Hematopoietic multipotent progenitor cell treated with erythropoietin and hydrocortisone succinate and interleukin-3 and kit ligand, for 4 days (in vitro differentiated cells): Measurements from ENCODE around the gene KRI1.
"Not testable (repeated sequence)": the region's sequence is repeated elsewhere in the genome, so short reads cannot be mapped to it uniquely, and the experiment has no call there.

ENCODE experiments used
- DNase-seq: peaks from one replicate; pipeline ENCODE4 v3.0.0-alpha.2; 2015

KRI1 gene

DNA sequence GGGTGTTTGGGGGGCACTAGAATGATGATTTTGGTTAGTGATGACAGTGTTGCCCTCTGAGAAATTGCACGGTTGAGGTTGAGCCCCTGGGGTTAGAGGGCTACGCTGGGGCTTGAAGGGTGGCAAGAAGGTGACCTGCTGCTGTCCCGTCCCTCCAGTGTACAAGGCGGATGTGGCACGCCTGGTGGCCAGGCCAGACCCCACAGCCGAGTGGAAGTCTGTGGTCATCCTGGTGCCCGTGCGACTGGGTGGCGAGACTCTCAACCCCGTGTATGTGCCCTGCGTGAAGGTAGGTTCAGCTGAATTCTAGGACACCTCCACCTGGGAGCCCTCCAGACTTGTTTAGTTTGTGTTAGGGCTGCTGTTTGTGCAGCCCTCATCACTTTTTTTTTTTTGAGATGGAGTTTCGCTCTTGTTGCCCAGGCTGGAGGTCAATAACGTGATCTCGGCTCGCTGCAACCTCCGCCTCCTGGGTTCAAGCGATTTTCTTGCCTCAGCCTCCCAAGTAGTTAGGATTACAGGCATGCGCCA is 17.0 kb downstream of the KRI1 start:
- DNase-seq = no peak

- no peak for DNase-seq
Observed at GRCh38 chr19:10546817-10547216, 19.0 kb downstream of the KRI1 start.

DNA sequence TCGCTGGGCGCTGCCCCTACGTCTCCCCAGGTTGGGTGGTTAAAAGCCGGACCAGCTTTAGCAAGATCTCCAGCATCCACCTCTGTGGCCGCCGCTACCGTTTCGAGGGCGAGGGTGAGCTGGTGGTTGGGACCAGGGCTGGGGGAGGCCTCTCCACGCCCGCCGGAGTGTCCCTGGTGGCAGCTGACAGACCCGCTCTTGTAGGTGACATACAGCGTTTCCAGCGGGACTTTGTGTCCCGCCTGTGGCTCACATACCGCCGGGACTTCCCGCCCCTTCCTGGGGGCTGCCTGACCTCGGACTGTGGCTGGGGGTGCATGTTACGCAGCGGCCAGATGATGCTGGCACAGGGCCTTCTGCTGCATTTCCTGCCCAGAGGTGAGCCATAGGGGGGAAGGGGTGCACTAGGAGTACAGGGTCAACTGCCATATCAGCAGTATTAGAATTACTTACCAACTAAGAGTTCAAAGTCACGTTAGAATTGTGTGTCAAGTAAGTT is 21.0 kb downstream of the KRI1 start:
- DNase-seq = peak; percentile 41

GRCh38 chr19:10544242-10544752 is 21.5 kb downstream of the KRI1 start:
- DNase-seq = peak; percentile 63

DNA sequence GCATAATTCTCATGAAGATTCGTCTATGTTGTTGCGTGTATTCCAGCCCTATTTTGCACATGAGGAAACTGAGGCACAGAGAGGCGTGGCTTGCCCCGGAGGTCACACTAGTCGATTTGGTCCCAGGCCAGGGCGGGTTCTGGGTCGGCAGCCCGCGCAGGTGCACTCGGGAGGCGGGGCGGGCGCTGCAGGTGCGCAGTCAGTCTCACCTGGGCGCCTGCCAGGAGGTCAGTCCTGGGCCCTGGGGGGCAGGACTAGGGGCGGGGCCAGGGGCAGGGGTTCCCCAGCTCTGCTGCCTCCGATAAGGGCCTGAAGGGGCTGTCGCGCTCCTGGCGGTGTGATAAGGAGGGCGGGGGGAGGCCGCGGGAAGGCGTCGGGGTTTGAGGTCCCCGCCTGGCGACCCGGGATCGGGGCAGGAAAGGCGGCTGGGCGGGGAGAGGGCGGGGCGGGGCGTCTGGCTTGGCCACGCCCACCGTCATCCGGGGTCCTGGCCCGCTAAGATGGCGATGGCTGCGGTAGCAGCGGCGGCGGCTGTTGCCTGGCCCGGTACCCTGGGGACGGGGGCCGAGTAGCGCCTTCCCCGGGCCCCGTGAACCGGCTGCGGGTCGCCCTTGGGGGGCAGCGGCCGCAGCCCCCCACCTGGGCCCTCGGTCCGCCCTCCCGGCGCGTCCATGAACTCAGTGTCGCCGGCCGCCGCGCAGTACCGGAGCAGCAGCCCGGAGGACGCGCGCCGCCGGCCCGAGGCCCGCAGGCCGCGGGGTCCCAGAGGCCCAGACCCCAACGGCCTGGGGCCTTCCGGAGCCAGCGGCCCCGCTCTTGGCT is 22.2 kb downstream of the KRI1 start, which contains the start of gene ATG4D:
Gene ATG4D, plus strand, starts transcription at position 485 of the 822 bp plus-strand sequence. Its CDS starts 187 bp downstream, at position 672.
- peak; percentile 98 for DNase-seq

GRCh38 chr19:10543059-10543419 is 22.8 kb downstream of the KRI1 start:
- peak; percentile 43 for DNase-seq

GRCh38 chr19:10539016-10539415 is 26.8 kb downstream of the KRI1 start:
- DNase-seq = peak; percentile 66

- no peak for DNase-seq
Observed at GRCh38 chr19:10538204-10538983, 27.4 kb downstream of the KRI1 start.

GRCh38 chr19:10537668-10538067 is 28.1 kb downstream of the KRI1 start:
- no peak for DNase-seq

DNA sequence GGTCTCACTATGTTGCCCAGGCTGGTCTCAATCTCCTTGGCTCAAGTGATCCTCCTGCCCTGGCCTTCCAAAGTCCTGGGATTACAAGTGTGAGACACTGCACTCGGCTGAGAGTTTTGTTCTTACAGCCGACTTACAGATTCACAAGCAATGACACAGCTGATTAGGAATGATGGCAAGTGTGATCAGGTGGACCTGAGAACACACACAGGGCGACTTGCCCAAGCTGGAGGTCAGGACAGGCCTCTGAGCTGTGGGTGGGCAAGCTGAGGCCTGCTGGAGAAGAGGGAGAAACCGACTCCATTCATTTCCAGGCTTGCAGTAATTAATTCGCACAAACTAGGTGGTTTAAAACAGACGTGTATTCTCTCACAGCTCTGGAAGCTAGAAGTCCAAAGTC is 30.2 kb downstream of the KRI1 start:
- no peak for DNase-seq

DNA sequence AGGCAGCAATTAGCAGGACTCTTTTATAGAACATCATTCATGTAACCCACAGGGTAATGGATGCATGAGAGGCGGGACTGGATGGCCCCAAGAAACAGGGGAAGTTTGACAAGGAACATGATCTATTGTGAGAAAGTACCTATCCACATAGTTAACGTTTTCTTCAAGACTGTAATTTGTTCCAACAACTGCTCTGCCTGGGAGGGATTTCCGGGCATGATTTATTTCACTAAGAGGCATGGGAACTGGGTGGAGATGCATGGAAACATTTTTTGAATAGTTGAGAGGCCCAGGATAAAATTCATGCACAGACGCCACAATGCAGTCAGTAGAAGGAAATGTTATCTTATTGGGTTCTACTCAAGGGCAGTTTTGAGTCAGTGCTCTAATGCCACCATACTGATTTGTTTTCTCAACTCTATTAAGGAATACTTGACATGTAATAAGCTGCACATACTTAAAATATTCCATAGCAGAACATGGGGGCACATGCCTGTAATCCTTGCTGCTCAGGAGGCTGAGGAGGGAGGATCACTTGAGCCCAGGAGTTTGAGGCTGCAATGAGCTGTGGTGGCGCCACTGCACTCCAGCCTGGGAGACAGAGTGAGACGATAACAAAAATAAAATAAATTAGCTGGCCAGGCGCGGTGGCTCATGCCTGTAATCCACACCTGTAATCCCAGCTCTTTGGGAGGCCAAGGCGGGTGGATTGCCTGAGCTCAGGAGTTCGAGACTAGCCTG is 32.0 kb downstream of the KRI1 start:
- DNase-seq = no peak

DNA sequence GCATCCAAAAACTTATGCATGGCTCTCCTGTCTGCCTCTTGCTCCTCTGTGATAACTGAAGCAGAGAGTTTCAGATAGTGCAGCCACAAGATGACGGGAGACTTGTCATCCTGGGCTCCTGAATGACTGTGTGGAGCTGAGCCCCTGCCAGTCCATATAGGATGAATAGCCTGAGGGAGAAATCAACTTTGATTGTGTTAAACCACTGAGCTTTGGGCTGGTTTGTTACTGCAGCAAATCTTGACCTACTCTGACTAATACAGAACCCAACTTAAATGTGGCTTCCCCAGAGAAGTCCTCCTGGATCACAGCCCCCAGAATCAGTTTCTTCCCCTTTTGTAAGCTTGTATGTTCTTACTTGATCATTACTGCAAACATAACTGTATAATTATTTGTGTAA is 33.4 kb downstream of the KRI1 start:
- no peak for DNase-seq

DNA sequence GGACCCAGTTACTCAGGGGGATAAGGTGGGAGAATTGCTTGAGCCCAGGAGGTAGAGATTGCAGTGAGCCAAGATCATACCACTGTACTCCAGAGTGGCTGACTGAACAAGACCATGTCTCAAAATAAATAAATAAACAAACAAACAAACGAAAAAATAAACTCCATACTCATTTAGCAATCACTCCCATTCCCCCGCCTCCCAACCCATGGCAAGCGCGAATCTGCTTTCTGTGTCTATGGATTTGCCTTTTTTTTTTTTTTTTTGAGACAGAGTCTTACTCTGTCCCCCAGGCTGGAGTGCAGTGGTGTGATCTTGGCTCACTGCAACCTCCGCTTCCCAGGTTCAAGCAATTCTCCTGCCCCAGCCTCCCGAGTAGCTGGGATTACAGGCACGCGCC is 38.9 kb downstream of the KRI1 start:
- not testable (repeated sequence) for DNase-seq

DNA sequence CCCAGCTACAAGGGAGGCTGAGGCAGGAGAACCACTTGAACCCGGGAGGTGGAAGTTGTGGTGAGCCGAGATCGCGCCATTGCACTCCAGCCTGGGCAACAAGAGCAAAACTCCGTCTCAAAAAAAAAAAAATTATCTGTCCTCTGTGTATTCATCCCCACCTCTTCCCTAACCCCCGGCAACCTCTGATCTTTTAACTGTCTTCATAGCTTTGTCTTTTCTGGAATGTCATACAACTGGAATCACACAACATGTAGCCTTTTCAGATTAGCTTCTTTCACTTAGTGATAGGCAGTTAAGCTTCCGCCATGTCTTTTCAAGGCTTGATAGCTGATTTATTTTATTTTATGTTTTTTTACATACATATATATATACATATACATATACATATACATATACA is 40.2 kb downstream of the KRI1 start:
- DNase-seq = no peak

DNA sequence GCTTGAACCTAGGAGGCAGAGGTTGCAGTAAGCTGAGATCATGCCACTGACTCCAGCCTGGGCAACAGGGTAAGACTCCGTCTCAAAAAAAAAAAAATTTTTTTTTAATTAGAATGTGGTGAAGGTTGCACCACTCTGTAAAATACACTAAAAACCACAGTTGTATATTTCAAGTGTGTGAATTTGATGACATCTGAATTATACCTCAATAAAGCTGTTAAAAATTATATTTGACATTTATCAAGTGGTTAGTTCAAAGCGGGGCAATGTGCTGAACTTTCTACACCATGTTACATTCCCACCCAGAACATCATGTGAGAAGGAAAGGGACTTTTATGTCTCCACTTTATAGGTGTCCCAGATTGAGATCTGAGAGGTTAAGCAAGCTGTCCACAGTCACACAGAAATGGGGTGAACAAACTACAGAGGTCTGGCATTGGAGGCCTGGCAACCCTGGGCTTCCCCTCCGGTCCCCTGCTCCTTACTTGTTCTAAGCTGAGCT is 42.6 kb downstream of the KRI1 start:
- DNase-seq = no peak

GRCh38 chr19:10521461-10522171 is 44.2 kb downstream of the KRI1 start:
- DNase-seq = no peak

GRCh38 chr19:10520652-10521318 is 45.0 kb downstream of the KRI1 start:
- no peak for DNase-seq

- DNase-seq = no peak
Observed at GRCh38 chr19:10519421-10519820, 46.4 kb downstream of the KRI1 start.

DNA sequence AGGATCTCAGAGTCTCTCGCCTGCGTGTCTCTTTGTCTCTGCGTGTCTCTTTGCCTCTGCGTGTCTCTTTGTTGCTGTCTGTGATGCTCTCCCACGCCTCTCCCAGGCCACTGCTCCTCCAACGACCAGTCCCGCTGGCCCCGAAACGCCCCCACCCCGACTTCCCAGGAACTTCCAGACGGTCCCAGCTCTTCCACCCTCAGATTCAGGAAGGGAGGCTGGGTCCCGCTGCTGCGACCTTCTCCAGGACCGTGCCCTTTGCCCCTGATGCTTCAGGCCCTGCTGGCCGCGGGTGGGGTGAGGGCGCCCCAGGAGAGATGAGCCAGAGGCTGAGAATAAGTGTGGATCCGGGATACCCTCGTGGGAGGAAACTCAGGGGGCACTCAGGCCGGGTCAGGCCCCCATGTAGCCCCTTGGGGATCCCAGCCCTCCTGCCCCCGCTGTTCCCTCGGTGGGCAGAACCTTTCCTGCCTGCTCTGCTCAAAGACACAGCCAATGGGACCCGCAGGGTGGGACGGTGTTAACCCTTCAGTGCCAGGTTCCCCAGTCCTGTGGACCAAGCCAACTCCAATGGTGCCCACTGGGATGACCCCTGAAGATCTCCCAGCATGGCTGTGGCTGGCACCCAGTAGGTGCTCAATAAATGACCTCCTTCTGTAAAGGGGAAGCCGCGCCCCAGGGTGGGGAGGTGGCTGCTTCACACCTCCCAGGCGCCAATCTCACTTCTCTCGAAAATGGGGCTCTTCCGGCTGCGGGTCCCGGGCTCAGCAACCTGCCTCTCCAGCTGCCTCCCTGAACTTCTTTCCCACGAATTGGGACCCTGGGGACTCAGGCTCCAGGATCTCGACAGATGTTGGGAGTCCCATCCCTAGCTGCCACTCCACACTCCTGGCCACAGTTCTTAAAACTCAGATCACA is 47.1 kb downstream of the KRI1 start:
- no peak for DNase-seq
